ENCODE data around the gene MKI67.

The MKI67 gene

GRCh38 chr10:128065881-128066534 is 60.2 kb downstream of the MKI67 start:
- no peak for DNase-seq (ENCODE audit: low read depth, low spot score)

GRCh38 chr10:128064970-128065580 is 61.1 kb downstream of the MKI67 start:
- DNase-seq (ENCODE audit: low read depth, low spot score): no peak

GRCh38 chr10:128064108-128064969 is 61.9 kb downstream of the MKI67 start:
- no peak for DNase-seq (ENCODE audit: low read depth, low spot score)

GRCh38 chr10:128063736-128064107 is 62.5 kb downstream of the MKI67 start:
- no peak for DNase-seq (ENCODE audit: low read depth, low spot score)

- no peak for DNase-seq (ENCODE audit: low read depth, low spot score)
These were observed 63.2 kb downstream of the MKI67 start for GRCh38 chr10:128062881-128063563.

- no peak for DNase-seq (ENCODE audit: low read depth, low spot score)
These were observed 63.8 kb downstream of the MKI67 start for GRCh38 chr10:128062331-128062880.

- DNase-seq (ENCODE audit: low read depth, low spot score): no peak
These were observed 64.6 kb downstream of the MKI67 start for GRCh38 chr10:128061306-128062300.

GRCh38 chr10:128060341-128061250 is 65.6 kb downstream of the MKI67 start:
- DNase-seq (ENCODE audit: low read depth, low spot score): no peak

- no peak for DNase-seq (ENCODE audit: low read depth, low spot score)
These were observed 66.3 kb downstream of the MKI67 start for GRCh38 chr10:128059982-128060293.

- no peak for DNase-seq (ENCODE audit: low read depth, low spot score)
These were observed 66.8 kb downstream of the MKI67 start for GRCh38 chr10:128059266-128059981.

GRCh38 chr10:128058750-128059134 is 67.5 kb downstream of the MKI67 start:
- no peak for DNase-seq (ENCODE audit: low read depth, low spot score)

- DNase-seq (ENCODE audit: low read depth, low spot score): no peak
These were observed 68.0 kb downstream of the MKI67 start for GRCh38 chr10:128058106-128058749.

GRCh38 chr10:128056303-128057050 is 69.7 kb downstream of the MKI67 start:
- no peak for DNase-seq (ENCODE audit: low read depth, low spot score)

- DNase-seq (ENCODE audit: low read depth, low spot score): no peak
These were observed 71.0 kb downstream of the MKI67 start for GRCh38 chr10:128055061-128055868.

GRCh38 chr10:128054163-128054970 is 71.9 kb downstream of the MKI67 start:
- DNase-seq (ENCODE audit: low read depth, low spot score): no peak

- DNase-seq (ENCODE audit: low read depth, low spot score): no peak
These were observed 72.9 kb downstream of the MKI67 start for GRCh38 chr10:128053356-128053755.
